T-helper 1 cell treated with Interleukin-12 subunit alpha and Interleukin-12 subunit beta and Interleukin-4 antibody, amounts not matched to agents 30 μg/mL and 1 μg/mL, for 36 hours (primary cell): ENCODE results near the gene NTPCR.

Experiments
- H3K27ac Mint-ChIP-seq: one replicate; pipeline ENCODE4 v1.8.0; 2021; ENCODE audit warnings: mild to moderate bottlenecking, mixed read lengths
- H3K27me3 Mint-ChIP-seq: one replicate; pipeline ENCODE4 v1.8.0; 2021; ENCODE audit warnings: low read depth, mixed read lengths
- H3K36me3 Mint-ChIP-seq: one replicate; pipeline ENCODE4 v1.8.0; 2021; ENCODE audit warnings: low read depth, mixed read lengths
- H3K4me1 Mint-ChIP-seq: one replicate; pipeline ENCODE4 v1.8.0; 2021; ENCODE audit warnings: low read depth, mixed read lengths
- H3K4me3 Mint-ChIP-seq: one replicate; pipeline ENCODE4 v1.8.0; 2021; ENCODE audit warnings: mild to moderate bottlenecking, moderate library complexity, mixed read lengths
- H3K9me3 Mint-ChIP-seq: one replicate; pipeline ENCODE4 v1.8.0; 2021; ENCODE audit warnings: mixed read lengths

The NTPCR gene

DNA sequence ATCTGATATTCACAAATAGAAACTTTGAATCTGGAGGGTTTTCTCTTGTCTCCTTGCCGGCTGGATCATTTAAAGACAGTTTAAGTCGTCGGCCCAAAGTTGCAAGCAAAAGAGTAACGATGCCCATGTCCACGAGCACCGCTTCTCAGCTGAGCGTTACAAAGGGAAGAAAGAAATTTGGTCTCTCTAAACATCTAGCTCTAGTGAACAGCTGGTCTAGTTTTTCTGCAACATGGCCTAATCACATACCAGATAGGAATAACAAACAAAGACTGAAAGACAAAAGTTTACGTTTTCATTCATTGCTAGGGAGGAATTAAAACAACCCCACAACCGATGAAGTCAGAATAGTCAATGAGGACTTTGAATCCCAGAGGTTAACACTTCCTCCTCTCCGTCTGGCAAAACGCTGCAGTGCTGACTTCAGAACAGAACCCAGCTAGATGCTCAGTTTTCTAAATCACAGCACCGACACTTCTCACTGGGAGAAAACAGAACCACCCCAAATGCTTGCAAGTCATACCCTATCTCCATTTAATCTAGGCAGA, 69.4 kb downstream of the NTPCR start:
- Mint-ChIP-seq H3K27ac (no peak overlapping the region), H3K36me3 (peaks cover 23% of the 10 kb centered on the region), H3K27me3 (no peaks in the 10 kb centered on the region), H3K9me3 (no peaks in the 10 kb centered on the region), H3K4me1 (peaks cover 12% of the 10 kb centered on the region), H3K4me3 (no peak overlapping the region)

DNA sequence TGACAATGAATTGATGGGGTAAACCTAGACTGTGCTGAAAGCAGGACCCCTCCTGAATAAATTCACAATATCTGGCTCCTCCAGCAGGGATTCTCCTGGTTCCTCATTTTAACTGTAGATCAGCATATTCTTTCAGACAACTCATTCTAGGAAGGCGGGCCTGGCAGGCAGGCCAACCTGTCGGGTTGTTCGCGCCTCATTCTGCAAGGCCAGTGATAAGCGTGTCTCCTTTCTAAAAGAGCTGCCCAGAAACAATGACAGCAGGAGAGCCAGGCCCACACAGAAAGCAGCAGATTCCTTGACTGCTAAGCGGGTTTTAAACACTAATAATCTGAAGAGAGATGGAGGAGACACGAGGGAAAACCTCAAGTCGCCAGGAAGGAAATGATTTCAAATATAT, 70.0 kb downstream of the NTPCR start:
- peaks cover 23% of the 10 kb centered on the region for H3K36me3 Mint-ChIP-seq
- H3K27me3 Mint-ChIP-seq: no peaks in the 10 kb centered on the region
- no peak overlapping the region for H3K4me3 Mint-ChIP-seq
- H3K4me1 Mint-ChIP-seq: peaks cover 12% of the 10 kb centered on the region
- H3K27ac Mint-ChIP-seq: no peak overlapping the region
- H3K9me3 Mint-ChIP-seq: no peaks in the 10 kb centered on the region

DNA sequence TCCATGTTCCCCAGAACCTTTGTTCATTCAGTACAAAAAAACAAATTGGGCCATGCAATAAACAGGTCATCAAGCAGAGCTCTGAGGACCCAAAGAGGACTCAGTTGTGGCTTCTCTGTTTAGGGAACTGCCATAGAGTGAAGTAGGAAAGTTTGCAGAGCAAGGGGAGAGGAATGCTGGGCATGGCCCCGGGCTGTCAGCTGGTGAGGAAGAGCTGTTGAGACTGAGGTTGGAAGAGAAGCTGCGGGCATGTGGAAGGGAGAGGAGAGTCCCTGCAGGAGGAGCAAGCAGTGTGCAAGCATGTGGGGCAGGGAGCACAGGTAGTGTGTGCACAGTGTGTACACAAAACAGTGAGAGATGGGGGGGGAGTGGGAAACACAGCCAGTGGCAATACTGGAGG, 71.8 kb downstream of the NTPCR start:
- peaks cover 17% of the 10 kb centered on the region for H3K36me3 Mint-ChIP-seq
- H3K27ac Mint-ChIP-seq: no peak overlapping the region
- H3K9me3 Mint-ChIP-seq: no peaks in the 10 kb centered on the region
- no peaks in the 10 kb centered on the region for H3K27me3 Mint-ChIP-seq
- no peak overlapping the region for H3K4me3 Mint-ChIP-seq
- peaks cover 2% of the 10 kb centered on the region for H3K4me1 Mint-ChIP-seq

- Mint-ChIP-seq H3K9me3 (no peaks in the 10 kb centered on the region), H3K4me1 (peaks cover 2% of the 10 kb centered on the region), H3K36me3 (peaks cover 14% of the 10 kb centered on the region), H3K27ac (no peak overlapping the region), H3K4me3 (no peak overlapping the region), H3K27me3 (no peaks in the 10 kb centered on the region)
Measured at GRCh38 chr1:233024199-233024598, 73.8 kb downstream of the NTPCR start.

GRCh38 chr1:233025157-233025556, 74.7 kb downstream of the NTPCR start:
- no peaks in the 10 kb centered on the region for H3K27me3 Mint-ChIP-seq
- H3K9me3 Mint-ChIP-seq: no peaks in the 10 kb centered on the region
- H3K4me3 Mint-ChIP-seq: no peak overlapping the region
- H3K36me3 Mint-ChIP-seq: peaks cover 11% of the 10 kb centered on the region
- H3K4me1 Mint-ChIP-seq: peaks cover 2% of the 10 kb centered on the region
- H3K27ac Mint-ChIP-seq: no peak overlapping the region

GRCh38 chr1:233025567-233025966, 75.2 kb downstream of the NTPCR start:
- H3K4me1 Mint-ChIP-seq: no peaks in the 10 kb centered on the region
- H3K9me3 Mint-ChIP-seq: no peaks in the 10 kb centered on the region
- H3K27me3 Mint-ChIP-seq: no peaks in the 10 kb centered on the region

DNA sequence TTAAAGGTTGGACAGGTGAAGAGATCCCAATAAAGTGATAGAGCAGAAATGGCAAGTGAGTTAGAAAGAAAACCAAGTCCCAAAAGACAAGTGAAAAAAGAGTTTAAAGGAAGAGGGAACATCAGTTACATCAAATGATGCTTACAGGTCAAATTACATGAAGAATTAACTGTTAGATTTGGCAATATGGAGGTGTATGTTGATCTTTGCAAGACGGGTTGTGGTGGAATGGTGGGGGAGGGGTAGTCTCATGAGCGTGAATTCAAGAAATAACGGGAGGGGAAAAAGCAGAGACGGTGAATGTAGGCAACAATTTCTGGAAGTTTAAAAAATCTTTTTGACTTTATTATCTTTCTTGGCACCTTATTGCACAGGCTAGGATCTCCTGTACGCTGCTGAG, 76.6 kb downstream of the NTPCR start:
- no peaks in the 10 kb centered on the region for H3K27me3 Mint-ChIP-seq
- no peaks in the 10 kb centered on the region for H3K9me3 Mint-ChIP-seq
- H3K4me3 Mint-ChIP-seq: no peak overlapping the region
- no peaks in the 10 kb centered on the region for H3K4me1 Mint-ChIP-seq
- no peak overlapping the region for H3K27ac Mint-ChIP-seq
- H3K36me3 Mint-ChIP-seq: peaks cover 11% of the 10 kb centered on the region

More at GRCh38 chr1:233025567-233025966, 75.2 kb downstream of the NTPCR start:
- Mint-ChIP-seq H3K27ac (no peak overlapping the region), H3K36me3 (peaks cover 11% of the 10 kb centered on the region), H3K4me3 (no peak overlapping the region)

GRCh38 chr1:233031521-233031920, 81.1 kb downstream of the NTPCR start:
- Mint-ChIP-seq H3K4me1 (no peaks in the 10 kb centered on the region), H3K27me3 (no peaks in the 10 kb centered on the region), H3K4me3 (no peak overlapping the region), H3K36me3 (no peaks in the 10 kb centered on the region), H3K9me3 (no peaks in the 10 kb centered on the region), H3K27ac (no peak overlapping the region)

DNA sequence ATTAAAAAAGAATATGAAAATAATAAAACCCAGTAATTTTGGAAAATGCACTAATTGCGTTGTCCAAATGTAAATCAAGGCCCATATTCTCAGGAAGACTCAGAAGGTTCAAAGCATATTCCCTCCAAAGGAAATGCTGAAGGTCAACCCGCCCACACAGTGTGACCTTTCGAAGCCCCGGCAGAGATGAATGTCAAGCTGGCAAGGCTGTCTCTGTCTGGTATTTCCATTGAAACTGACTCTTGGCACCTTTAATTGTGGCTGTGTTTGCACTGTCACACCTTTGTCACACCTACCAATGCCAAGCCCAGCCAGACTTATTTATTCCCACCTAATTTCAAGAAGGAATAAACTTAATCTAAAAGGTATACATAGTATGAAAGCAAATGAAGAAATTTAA, 82.5 kb downstream of the NTPCR start:
- Mint-ChIP-seq H3K27me3 (no peaks in the 10 kb centered on the region), H3K4me1 (no peaks in the 10 kb centered on the region), H3K9me3 (no peaks in the 10 kb centered on the region), H3K27ac (no peak overlapping the region), H3K4me3 (no peak overlapping the region), H3K36me3 (no peaks in the 10 kb centered on the region)

- H3K4me1 Mint-ChIP-seq: no peaks in the 10 kb centered on the region
- H3K27me3 Mint-ChIP-seq: no peaks in the 10 kb centered on the region
- H3K27ac Mint-ChIP-seq: no peak overlapping the region
- H3K4me3 Mint-ChIP-seq: no peak overlapping the region
- H3K9me3 Mint-ChIP-seq: no peaks in the 10 kb centered on the region
- no peaks in the 10 kb centered on the region for H3K36me3 Mint-ChIP-seq
Measured at GRCh38 chr1:233033361-233033760, 83.0 kb downstream of the NTPCR start.
